SK-N-SH treated with all-trans-retinoic acid at 6 μM for 48 hours (cell line): ENCODE data around the gene PMM1.

Experiments used
- ARNTL ChIP-seq: fragments of 450-650 bp; formaldehyde crosslinking; IDR thresholded peaks from 2 replicates; pipeline ENCODE4 v1.5.0; 2020; ENCODE audit warnings: low read depth, mild to moderate bottlenecking, moderate library complexity, borderline replicate concordance
- CREB5 ChIP-seq: fragments of 250-450 bp; sonication (Bioruptor Pico); IDR thresholded peaks from 2 replicates; pipeline ENCODE4 v1.5.1; 2020; ENCODE audit warnings: low read depth, mild to moderate bottlenecking, moderate library complexity
- ESRRG ChIP-seq: fragments of 250-450 bp; sonication (Bioruptor Pico); IDR thresholded peaks from 2 replicates; pipeline ENCODE4 v1.6.1; 2021; ENCODE audit warnings: mild to moderate bottlenecking
- POU6F1 ChIP-seq: fragments of 250-450 bp; sonication (Bioruptor Pico); IDR thresholded peaks from 2 replicates; pipeline ENCODE4 v1.8.0; 2021; ENCODE audit warnings: low read depth, mild to moderate bottlenecking, moderate library complexity, borderline replicate concordance
- ZNF70 ChIP-seq: fragments of 450-650 bp; formaldehyde crosslinking; IDR thresholded peaks from 2 replicates; pipeline ENCODE4 v1.5.0; 2020; ENCODE audit warnings: mild to moderate bottlenecking, moderate library complexity

GRCh38 chr22:41556561-41556960 lies 33.1 kb downstream of the PMM1 start:
- no peak for TF ChIP-seq CREB5 (CRISPR knock-in tag)
- TF ChIP-seq ZNF70 (CRISPR knock-in tag): no peak
- no peak for TF ChIP-seq POU6F1 (CRISPR knock-in tag)
- no peak for TF ChIP-seq ARNTL (CRISPR knock-in tag)
- no peak for TF ChIP-seq ESRRG (CRISPR knock-in tag)
